ENCODE results near the gene NBPF3. TPM values are rescaled to one million over a fixed set of nuclear protein-coding genes. Genes with fewer than 3 reads are reported as not detected.

The NBPF3 gene
- total RNA-seq, 4 donors from 2014 or later: 13.8 to 19.4 (median 16.7) TPM

DNA sequence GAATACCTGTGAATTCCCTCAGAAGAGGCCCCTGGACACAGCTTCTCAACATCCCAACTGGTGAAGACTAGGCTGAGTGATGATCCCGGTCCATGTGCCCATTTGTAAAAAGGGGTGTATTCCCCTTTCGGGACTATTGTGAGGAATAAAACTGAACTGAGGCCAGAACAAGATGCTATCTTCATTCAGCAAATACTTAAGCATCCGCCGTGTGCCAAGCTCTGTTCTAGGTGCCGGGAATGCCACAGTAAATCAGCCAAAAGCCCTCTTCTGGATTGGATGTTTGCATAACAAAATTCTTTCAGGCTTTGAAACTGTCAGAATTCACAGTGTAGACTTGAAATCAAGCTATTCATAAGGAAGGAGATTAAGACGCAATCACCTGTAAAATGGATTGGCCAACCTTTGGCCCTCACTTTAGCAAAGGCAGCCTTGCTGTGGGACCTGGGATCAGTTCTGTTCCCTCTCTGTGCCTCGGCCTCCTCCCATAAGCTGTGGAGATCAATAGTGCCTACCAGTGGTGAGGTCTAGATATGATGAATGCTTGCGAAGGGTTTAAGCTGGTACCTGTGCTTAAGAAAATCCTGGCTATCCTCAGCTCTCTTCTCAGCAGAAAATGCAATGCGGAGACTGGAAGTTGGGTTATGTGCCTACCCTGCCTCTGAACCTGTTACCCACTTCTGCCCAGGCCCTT, 71.1 kb downstream of the NBPF3 start:
- Histone ChIP-seq H3K36me3 (no peaks in the 10 kb centered on the region), H3K4me1 (peaks cover 12 to 16% of the 10 kb centered on the region in 2 donors), H3K27ac (no peak overlapping the region), H3K27me3 (no peaks in the 10 kb centered on the region), H3K9me3 (no peaks in the 10 kb centered on the region), H3K4me3 (replicated peaks in 1 of 3) (no peak overlapping the region)
- 80 to 83% methylated on average over 9 of the region's 9 CpGs for WGBS, 2 donors
- DNase-seq: no peak
- intact Hi-C loops (cut with DNase I): no loop called here
- TF ChIP-seq POLR2A (IDR thresholded peaks at IDR 0.05): no peak
- TF ChIP-seq, protein P1, sequence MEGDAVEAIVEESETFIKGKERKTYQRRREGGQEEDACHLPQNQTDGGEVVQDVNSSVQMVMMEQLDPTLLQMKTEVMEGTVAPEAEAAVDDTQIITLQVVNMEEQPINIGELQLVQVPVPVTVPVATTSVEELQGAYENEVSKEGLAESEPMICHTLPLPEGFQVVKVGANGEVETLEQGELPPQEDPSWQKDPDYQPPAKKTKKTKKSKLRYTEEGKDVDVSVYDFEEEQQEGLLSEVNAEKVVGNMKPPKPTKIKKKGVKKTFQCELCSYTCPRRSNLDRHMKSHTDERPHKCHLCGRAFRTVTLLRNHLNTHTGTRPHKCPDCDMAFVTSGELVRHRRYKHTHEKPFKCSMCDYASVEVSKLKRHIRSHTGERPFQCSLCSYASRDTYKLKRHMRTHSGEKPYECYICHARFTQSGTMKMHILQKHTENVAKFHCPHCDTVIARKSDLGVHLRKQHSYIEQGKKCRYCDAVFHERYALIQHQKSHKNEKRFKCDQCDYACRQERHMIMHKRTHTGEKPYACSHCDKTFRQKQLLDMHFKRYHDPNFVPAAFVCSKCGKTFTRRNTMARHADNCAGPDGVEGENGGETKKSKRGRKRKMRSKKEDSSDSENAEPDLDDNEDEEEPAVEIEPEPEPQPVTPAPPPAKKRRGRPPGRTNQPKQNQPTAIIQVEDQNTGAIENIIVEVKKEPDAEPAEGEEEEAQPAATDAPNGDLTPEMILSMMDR (IDR thresholded peaks at IDR 0.05): no peak

DNA sequence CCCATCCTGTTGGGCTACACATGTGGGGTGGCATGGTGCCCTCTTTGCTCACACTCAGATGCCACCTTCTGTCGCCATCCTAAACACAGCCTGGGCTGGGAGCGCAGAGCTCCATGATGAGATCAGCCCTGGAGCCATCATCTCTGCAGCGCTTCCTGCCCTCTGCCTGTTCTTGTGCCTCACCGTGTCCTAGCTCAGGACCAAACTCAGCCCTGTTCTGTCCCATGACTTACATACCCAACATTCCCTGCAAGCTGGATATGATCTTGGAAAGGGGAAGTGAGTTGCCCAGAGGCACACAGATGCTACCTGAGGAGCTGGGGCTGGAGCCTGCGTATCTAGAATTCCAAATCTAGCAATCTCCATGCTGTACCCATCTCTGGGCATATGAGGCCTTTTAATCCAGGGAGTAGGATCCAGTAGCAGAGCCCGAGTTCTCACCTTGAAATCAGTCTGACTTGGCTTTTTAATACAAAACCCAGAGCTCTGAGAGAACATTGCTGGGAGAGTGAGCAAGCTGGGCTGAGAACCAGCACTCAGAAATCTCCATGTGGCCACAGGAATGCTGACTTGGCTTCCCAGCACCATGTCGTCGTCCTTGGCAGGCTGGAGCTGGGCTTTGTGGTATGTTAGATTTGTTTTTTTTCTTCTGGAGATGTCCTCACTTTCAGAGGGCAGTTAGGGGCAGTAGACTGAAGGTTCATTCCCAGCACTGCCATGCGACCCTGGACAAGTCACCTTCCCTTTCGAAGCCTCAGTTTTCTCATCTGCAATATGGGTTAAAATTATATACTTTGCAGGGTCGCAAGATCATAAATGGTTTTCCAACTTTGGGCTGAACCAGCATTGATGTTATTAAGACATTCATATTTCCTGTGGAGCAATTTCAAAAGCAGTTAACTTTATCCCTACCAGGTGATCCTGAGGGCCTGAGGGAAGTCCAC, 71.9 kb downstream of the NBPF3 start:
- H3K27ac ChIP-seq: no peak overlapping the region
- H3K4me1 ChIP-seq: peaks cover 12 to 16% of the 10 kb centered on the region in 2 donors
- peak; percentile 38 to 54 for DNase-seq
- H3K4me3 ChIP-seq (replicated peaks in 1 of 3): no peak overlapping the region
- intact Hi-C loops (cut with DNase I): no loop called here
- H3K36me3 ChIP-seq: no peaks in the 10 kb centered on the region
- WGBS, 2 donors: 69 to 73% methylated on average over 11 of the region's 11 CpGs
- no peaks in the 10 kb centered on the region for H3K27me3 ChIP-seq
- TF ChIP-seq POLR2A (IDR thresholded peaks at IDR 0.05): no peak
- TF ChIP-seq, protein P1 (IDR thresholded peaks at IDR 0.05): no peak
- H3K9me3 ChIP-seq: no peaks in the 10 kb centered on the region

DNA sequence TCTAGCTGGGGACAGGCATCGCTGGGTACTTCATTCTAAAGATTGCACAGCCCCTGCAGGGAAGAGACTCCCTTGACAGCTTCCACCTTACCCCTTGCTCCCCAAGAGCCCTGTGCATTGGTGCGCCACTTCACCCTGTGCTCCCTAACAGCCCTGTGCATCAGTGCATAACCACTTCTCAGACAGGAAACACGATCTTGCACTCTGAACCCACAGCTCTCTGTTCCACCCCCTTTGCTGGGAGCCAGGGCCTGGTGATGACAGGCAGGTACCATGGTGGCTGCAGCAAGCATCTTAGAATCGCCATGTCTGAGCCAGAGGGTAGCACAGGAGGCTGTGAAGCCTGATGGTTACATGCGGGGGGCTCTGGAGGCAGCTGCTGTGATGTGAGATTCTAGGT, 74.3 kb downstream of the NBPF3 start:
- Histone ChIP-seq H3K27ac (no peak overlapping the region), H3K4me3 (replicated peaks in 1 of 3) (no peak overlapping the region), H3K27me3 (no peaks in the 10 kb centered on the region), H3K4me1 (peaks cover 5 to 12% of the 10 kb centered on the region in 2 donors), H3K36me3 (no peaks in the 10 kb centered on the region), H3K9me3 (no peaks in the 10 kb centered on the region)
- TF ChIP-seq, protein P1 (IDR thresholded peaks at IDR 0.05): no peak
- no peak for TF ChIP-seq POLR2A (IDR thresholded peaks at IDR 0.05)
- intact Hi-C loops (cut with DNase I): no loop called here
- WGBS, 2 donors: 69 to 79% methylated on average over 3 to 4 of the region's 5 CpGs
- no peak for DNase-seq

DNA sequence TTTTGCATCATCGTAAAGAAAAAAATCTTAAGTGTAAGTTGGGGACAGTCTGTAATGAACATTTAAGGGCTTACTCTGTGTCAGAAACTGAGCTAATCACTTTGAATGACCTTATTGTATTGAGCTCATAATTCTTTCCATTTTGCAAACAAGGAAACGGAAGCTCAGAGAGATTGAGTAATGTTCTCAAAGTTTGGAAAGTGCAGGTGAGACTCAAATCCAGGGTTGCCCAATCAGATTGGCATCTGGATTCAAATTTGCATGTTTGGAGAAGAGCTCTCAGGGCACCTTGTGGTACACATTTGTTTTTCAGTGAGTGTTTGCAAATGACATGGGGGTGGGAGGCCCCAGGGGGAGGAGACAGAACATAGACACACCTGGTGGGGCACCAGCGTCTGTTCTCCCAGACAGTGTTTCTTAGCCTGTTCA, 77.2 kb downstream of the NBPF3 start:
- no peaks in the 10 kb centered on the region for H3K9me3 ChIP-seq
- 82 to 87% methylated on average over 3 of the region's 3 CpGs for WGBS, 2 donors
- H3K4me1 ChIP-seq: no peaks in the 10 kb centered on the region
- H3K4me3 ChIP-seq (replicated peaks in 1 of 3): no peak overlapping the region
- no peaks in the 10 kb centered on the region for H3K36me3 ChIP-seq
- H3K27me3 ChIP-seq: no peaks in the 10 kb centered on the region
- H3K27ac ChIP-seq: no peak overlapping the region
- DNase-seq: no peak
- intact Hi-C loops (cut with DNase I): no loop called here
- no peak for TF ChIP-seq POLR2A (IDR thresholded peaks at IDR 0.05)
- TF ChIP-seq, protein P1 (IDR thresholded peaks at IDR 0.05): no peak

Data from thyroid gland (tissue), 4 donors.